Measurements from ENCODE around the gene ARHGAP10. TPM values are rescaled to one million over a fixed set of nuclear protein-coding genes. Genes with fewer than 3 reads are reported as not detected.

ARHGAP10 gene
- total and polyA plus RNA-seq, 2 donors = 71.3 to 76.7 TPM

- H3K27ac ChIP-seq (ENCODE audit: low read depth) = no peak overlapping the region
- no peaks in the 10 kb centered on the region for H3K4me1 ChIP-seq (ENCODE audit: insufficient read depth)
- no peak overlapping the region for H3K4me3 ChIP-seq (ENCODE audit: low read depth, low read length)
- 91% methylated on average over 7 of the region's 7 CpGs for WGBS
- H3K36me3 ChIP-seq (ENCODE audit: insufficient read depth) = peaks cover 6% of the 10 kb centered on the region
- no peak for DNase-seq (ENCODE audit: extremely low spot score)
Measured at GRCh38 chr4:148108766-148109165, 376.9 kb downstream of the ARHGAP10 start.

GRCh38 chr4:148109216-148109615 is 377.3 kb downstream of the ARHGAP10 start:
- H3K36me3 ChIP-seq (ENCODE audit: insufficient read depth) = peaks cover 8% of the 10 kb centered on the region
- H3K27ac ChIP-seq (ENCODE audit: low read depth) = no peak overlapping the region
- no peak overlapping the region for H3K4me3 ChIP-seq (ENCODE audit: low read depth, low read length)
- WGBS = 90% methylated on average over 3 of the region's 3 CpGs
- no peaks in the 10 kb centered on the region for H3K4me1 ChIP-seq (ENCODE audit: insufficient read depth)
- DNase-seq (ENCODE audit: extremely low spot score) = no peak

- no peak overlapping the region for H3K4me3 ChIP-seq (ENCODE audit: low read depth, low read length)
- peaks cover 8% of the 10 kb centered on the region for H3K36me3 ChIP-seq (ENCODE audit: insufficient read depth)
- no peak for DNase-seq (ENCODE audit: extremely low spot score)
- no peaks in the 10 kb centered on the region for H3K4me1 ChIP-seq (ENCODE audit: insufficient read depth)
- WGBS = 97% methylated on average over 3 of the region's 3 CpGs
- no peak overlapping the region for H3K27ac ChIP-seq (ENCODE audit: low read depth)
Measured at GRCh38 chr4:148110169-148110568, 378.3 kb downstream of the ARHGAP10 start.

- Histone ChIP-seq H3K4me3 (ENCODE audit: low read depth, low read length) (no peak overlapping the region), H3K36me3 (ENCODE audit: insufficient read depth) (peaks cover 8% of the 10 kb centered on the region), H3K27ac (ENCODE audit: low read depth) (no peak overlapping the region), H3K4me1 (ENCODE audit: insufficient read depth) (no peaks in the 10 kb centered on the region)
- no peak for DNase-seq (ENCODE audit: extremely low spot score)
- 88% methylated on average over 4 of the region's 4 CpGs for WGBS
Measured at GRCh38 chr4:148112231-148112982, 380.5 kb downstream of the ARHGAP10 start.

- H3K27ac ChIP-seq (ENCODE audit: low read depth) = no peak overlapping the region
- DNase-seq (ENCODE audit: extremely low spot score) = no peak
- H3K4me3 ChIP-seq (ENCODE audit: low read depth, low read length) = no peak overlapping the region
- H3K4me1 ChIP-seq (ENCODE audit: insufficient read depth) = no peaks in the 10 kb centered on the region
- peaks cover 12% of the 10 kb centered on the region for H3K36me3 ChIP-seq (ENCODE audit: insufficient read depth)
Measured at GRCh38 chr4:148114436-148114835, 382.5 kb downstream of the ARHGAP10 start.

- no peaks in the 10 kb centered on the region for H3K4me1 ChIP-seq (ENCODE audit: insufficient read depth)
- peak; percentile 83 for DNase-seq (ENCODE audit: extremely low spot score)
- no peak overlapping the region for H3K4me3 ChIP-seq (ENCODE audit: low read depth, low read length)
- 31% methylated on average over 2 of the region's 2 CpGs for WGBS
- H3K36me3 ChIP-seq (ENCODE audit: insufficient read depth) = peaks cover 12% of the 10 kb centered on the region
- no peak overlapping the region for H3K27ac ChIP-seq (ENCODE audit: low read depth)
Measured at GRCh38 chr4:148116264-148116663, 384.4 kb downstream of the ARHGAP10 start.

- DNase-seq (ENCODE audit: extremely low spot score) = no peak
- Histone ChIP-seq H3K4me1 (ENCODE audit: insufficient read depth) (no peaks in the 10 kb centered on the region), H3K4me3 (ENCODE audit: low read depth, low read length) (no peak overlapping the region), H3K27ac (ENCODE audit: low read depth) (no peak overlapping the region), H3K36me3 (ENCODE audit: insufficient read depth) (peaks cover 12% of the 10 kb centered on the region)
- 86% methylated on average over 4 of the region's 4 CpGs for WGBS
Measured at GRCh38 chr4:148116969-148117368, 385.1 kb downstream of the ARHGAP10 start.

- peaks cover 11% of the 10 kb centered on the region for H3K36me3 ChIP-seq (ENCODE audit: insufficient read depth)
- no peak for DNase-seq (ENCODE audit: extremely low spot score)
- no peak overlapping the region for H3K4me3 ChIP-seq (ENCODE audit: low read depth, low read length)
- WGBS = 96% methylated on average over 4 of the region's 4 CpGs
- no peak overlapping the region for H3K27ac ChIP-seq (ENCODE audit: low read depth)
- H3K4me1 ChIP-seq (ENCODE audit: insufficient read depth) = no peaks in the 10 kb centered on the region
Measured at GRCh38 chr4:148118179-148118578, 386.3 kb downstream of the ARHGAP10 start.

GRCh38 chr4:148118633-148119032 is 386.7 kb downstream of the ARHGAP10 start:
- H3K4me1 ChIP-seq (ENCODE audit: insufficient read depth) = no peaks in the 10 kb centered on the region
- H3K36me3 ChIP-seq (ENCODE audit: insufficient read depth) = peaks cover 7% of the 10 kb centered on the region
- WGBS = 72% methylated on average over 3 of the region's 3 CpGs
- no peak overlapping the region for H3K4me3 ChIP-seq (ENCODE audit: low read depth, low read length)
- H3K27ac ChIP-seq (ENCODE audit: low read depth) = no peak overlapping the region
- no peak for DNase-seq (ENCODE audit: extremely low spot score)

- no peak overlapping the region for H3K4me3 ChIP-seq (ENCODE audit: low read depth, low read length)
- peaks cover 3% of the 10 kb centered on the region for H3K36me3 ChIP-seq (ENCODE audit: insufficient read depth)
- H3K27ac ChIP-seq (ENCODE audit: low read depth) = no peak overlapping the region
- no peak for DNase-seq (ENCODE audit: extremely low spot score)
- WGBS = 86% methylated on average over 3 of the region's 3 CpGs
- H3K4me1 ChIP-seq (ENCODE audit: insufficient read depth) = no peaks in the 10 kb centered on the region
Measured at GRCh38 chr4:148120216-148120615, 388.3 kb downstream of the ARHGAP10 start.

Small RNA genes lying within 50 kb of the gene (small RNA-seq; reads per million reads assigned to genes)
- gene MIR4799 (not detected), gene RN7SL254P (not detected), gene RNA5SP165 (not detected)

Other genes starting within 250 kb of the ARHGAP10 start
- gene TMEM184C, start 114.7 kb upstream of the ARHGAP10 start, total RNA-seq = 37.0 TPM
- gene TMEM184C, start 114.7 kb upstream of the ARHGAP10 start, polyA plus RNA-seq = 17.3 TPM
- 25.4 TPM for gene PRMT9, start 47.9 kb upstream of the ARHGAP10 start, total RNA-seq
- gene PRMT9, start 47.9 kb upstream of the ARHGAP10 start, polyA plus RNA-seq = 7.0 TPM